Parathyroid adenoma (tissue), 2 donors: Measurements from ENCODE around the gene SFMBT2.

Source experiments
- H2AFZ ChIP-seq: fragments of 300-600 bp; sonication (generic); one replicate; pipeline ENCODE4 v1.7.0; 2017; ENCODE audit warnings: antibody characterized with exemption, mild to moderate bottlenecking
- H3K27ac ChIP-seq: fragments of 300-600 bp; sonication (generic); one replicate; pipeline ENCODE4 v1.7.0; 2017
- H3K27me3 ChIP-seq: fragments of 300-600 bp; sonication (generic); one replicate; pipeline ENCODE4 v1.7.0; 2017; ENCODE audit warnings: low read length; ENCODE audit not compliant: control insufficient read depth, insufficient read depth
- H3K36me3 ChIP-seq: fragments of 300-600 bp; sonication (generic); one replicate; pipeline ENCODE4 v1.7.0; 2017; ENCODE audit warnings: low read length; ENCODE audit not compliant: control insufficient read depth, insufficient read depth
- H3K4me1 ChIP-seq: fragments of 300-600 bp; sonication (generic); one replicate; pipeline ENCODE4 v1.7.0; 2017; ENCODE audit warnings: control low read depth
- H3K4me2 ChIP-seq: fragments of 300-600 bp; sonication (generic); one replicate; pipeline ENCODE4 v1.7.0; 2017; ENCODE audit warnings: low read length
- H3K4me3 ChIP-seq: fragments of 300-600 bp; sonication (generic); one replicate; pipeline ENCODE4 v1.7.0; 2017; ENCODE audit warnings: low read depth, low read length
- H3K79me2 ChIP-seq: fragments of 300-600 bp; sonication (generic); one replicate; pipeline ENCODE4 v1.7.0; 2017; ENCODE audit warnings: control low read depth
- H3K9ac ChIP-seq: fragments of 300-600 bp; sonication (generic); one replicate; pipeline ENCODE4 v1.7.0; 2017; ENCODE audit warnings: mild to moderate bottlenecking
- H3K9me3 ChIP-seq: fragments of 300-600 bp; sonication (generic); one replicate; pipeline ENCODE4 v1.7.0; 2017; ENCODE audit warnings: low read length; ENCODE audit not compliant: control insufficient read depth
- TF ChIP-seq, protein P1 (sequence below): fragments of 300-600 bp; sonication (generic); IDR thresholded peaks from one replicate; pipeline ENCODE4 v1.7.0; 2017; ENCODE audit warnings: antibody characterized with exemption, mild to moderate bottlenecking
- donor health status: primary hyperparathyroidism.

The SFMBT2 gene

DNA sequence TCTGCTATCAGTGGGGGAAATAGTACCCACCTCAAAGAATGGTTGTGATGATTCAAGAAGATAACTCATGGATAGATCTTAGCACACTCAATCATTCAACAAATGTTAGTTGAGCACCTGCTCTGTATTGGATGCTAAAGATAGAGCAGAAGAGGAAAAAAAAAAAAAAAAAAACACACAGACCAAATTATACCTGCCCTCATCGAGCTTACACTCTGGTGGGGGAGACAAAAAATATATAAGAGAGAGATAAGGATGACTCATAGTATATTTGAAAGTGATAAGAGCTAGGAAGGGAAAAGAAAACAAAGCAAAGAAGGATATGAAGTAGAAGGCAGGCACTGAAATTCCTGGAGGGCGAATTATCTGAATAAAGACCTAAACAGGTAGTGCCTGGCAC is 258.5 kb downstream of the SFMBT2 start:
- Histone ChIP-seq H3K9ac (no peak overlapping the region), H3K4me1 (no peaks in the 10 kb centered on the region), H3K27me3 (no peaks in the 10 kb centered on the region), H3K36me3 (no peaks in the 10 kb centered on the region), H3K9me3 (no peaks in the 10 kb centered on the region), H3K4me3 (no peak overlapping the region), H3K79me2 (no peaks in the 10 kb centered on the region), H3K27ac (no peak overlapping the region), H2AFZ (no peak overlapping the region), H3K4me2 (no peak overlapping the region)
- TF ChIP-seq, protein P1, sequence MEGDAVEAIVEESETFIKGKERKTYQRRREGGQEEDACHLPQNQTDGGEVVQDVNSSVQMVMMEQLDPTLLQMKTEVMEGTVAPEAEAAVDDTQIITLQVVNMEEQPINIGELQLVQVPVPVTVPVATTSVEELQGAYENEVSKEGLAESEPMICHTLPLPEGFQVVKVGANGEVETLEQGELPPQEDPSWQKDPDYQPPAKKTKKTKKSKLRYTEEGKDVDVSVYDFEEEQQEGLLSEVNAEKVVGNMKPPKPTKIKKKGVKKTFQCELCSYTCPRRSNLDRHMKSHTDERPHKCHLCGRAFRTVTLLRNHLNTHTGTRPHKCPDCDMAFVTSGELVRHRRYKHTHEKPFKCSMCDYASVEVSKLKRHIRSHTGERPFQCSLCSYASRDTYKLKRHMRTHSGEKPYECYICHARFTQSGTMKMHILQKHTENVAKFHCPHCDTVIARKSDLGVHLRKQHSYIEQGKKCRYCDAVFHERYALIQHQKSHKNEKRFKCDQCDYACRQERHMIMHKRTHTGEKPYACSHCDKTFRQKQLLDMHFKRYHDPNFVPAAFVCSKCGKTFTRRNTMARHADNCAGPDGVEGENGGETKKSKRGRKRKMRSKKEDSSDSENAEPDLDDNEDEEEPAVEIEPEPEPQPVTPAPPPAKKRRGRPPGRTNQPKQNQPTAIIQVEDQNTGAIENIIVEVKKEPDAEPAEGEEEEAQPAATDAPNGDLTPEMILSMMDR: no peak

DNA sequence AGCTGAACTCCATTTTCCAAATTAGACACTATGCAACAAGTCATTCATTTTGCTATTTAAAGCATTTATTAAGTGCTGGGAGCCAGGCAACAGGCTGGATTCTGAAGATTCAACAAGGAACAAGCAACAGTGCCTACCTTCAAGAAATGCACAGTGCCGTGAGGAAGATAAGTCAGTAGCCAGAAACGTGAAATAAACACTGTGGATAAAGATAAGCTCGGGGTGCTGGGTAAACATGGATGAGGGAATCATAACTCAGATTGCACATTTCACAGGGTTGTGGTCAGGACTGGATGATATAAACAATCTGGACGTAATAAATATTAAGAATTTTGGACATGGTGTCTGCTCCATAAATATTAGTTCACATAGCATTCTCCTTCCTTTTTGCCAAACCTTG is 259.3 kb downstream of the SFMBT2 start:
- Histone ChIP-seq H3K36me3 (no peaks in the 10 kb centered on the region), H3K4me2 (no peak overlapping the region), H3K79me2 (no peaks in the 10 kb centered on the region), H2AFZ (no peak overlapping the region), H3K27me3 (no peaks in the 10 kb centered on the region), H3K4me1 (no peaks in the 10 kb centered on the region), H3K9ac (no peak overlapping the region), H3K9me3 (no peaks in the 10 kb centered on the region), H3K4me3 (no peak overlapping the region), H3K27ac (no peak overlapping the region)
- TF ChIP-seq, protein P1: no peak

DNA sequence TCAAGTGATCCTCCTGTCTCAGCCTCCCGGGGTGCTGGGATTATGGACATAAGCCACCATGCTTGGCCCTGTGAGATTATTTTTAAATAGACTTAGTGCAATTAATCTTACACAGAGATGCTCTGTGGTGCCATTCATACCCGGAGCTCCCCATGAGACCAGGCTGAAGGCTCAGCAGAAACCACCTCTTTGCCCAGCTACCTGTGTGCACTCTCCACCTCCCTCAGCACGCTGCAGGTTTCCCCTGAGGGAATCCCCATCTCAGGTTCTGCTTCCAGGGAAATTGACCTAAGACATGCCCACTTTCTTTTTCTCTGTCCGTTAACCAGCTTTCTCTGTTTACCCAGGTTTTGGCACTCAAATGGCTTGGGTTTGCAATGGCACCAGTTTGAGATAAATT is 260.5 kb downstream of the SFMBT2 start:
- Histone ChIP-seq H3K9ac (no peak overlapping the region), H3K4me2 (no peak overlapping the region), H3K27ac (no peak overlapping the region), H3K36me3 (no peaks in the 10 kb centered on the region), H3K4me1 (no peaks in the 10 kb centered on the region), H3K9me3 (no peaks in the 10 kb centered on the region), H3K4me3 (no peak overlapping the region), H3K79me2 (no peaks in the 10 kb centered on the region), H2AFZ (no peak overlapping the region), H3K27me3 (no peaks in the 10 kb centered on the region)
- TF ChIP-seq, protein P1: no peak

DNA sequence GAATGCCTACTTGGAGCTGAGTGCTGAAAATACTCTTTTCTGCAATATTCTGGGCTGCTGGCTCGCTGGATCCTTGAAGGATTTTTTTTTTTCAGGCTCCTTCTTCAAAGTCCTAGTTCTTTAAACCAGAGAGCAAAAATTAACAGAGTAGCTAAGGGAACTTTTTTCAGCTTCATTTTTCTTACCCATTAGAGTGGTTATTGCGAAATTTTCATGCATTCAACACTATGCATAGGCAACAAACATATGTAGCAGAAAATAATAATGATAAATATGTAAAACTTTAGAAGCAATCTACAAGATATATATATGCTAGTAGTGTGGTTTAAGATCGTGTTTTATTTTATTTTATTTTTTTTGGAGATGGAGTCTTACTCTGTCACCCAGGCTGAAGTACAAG is 264.6 kb downstream of the SFMBT2 start:
- H3K79me2 ChIP-seq: no peaks in the 10 kb centered on the region
- H3K27ac ChIP-seq: no peak overlapping the region
- no peak overlapping the region for H3K4me2 ChIP-seq
- no peaks in the 10 kb centered on the region for H3K4me1 ChIP-seq
- TF ChIP-seq, protein P1: no peak
- no peaks in the 10 kb centered on the region for H3K9me3 ChIP-seq
- H3K36me3 ChIP-seq: no peaks in the 10 kb centered on the region
- H2AFZ ChIP-seq: no peak overlapping the region
- H3K9ac ChIP-seq: no peak overlapping the region
- H3K27me3 ChIP-seq: no peaks in the 10 kb centered on the region
- H3K4me3 ChIP-seq: no peak overlapping the region

DNA sequence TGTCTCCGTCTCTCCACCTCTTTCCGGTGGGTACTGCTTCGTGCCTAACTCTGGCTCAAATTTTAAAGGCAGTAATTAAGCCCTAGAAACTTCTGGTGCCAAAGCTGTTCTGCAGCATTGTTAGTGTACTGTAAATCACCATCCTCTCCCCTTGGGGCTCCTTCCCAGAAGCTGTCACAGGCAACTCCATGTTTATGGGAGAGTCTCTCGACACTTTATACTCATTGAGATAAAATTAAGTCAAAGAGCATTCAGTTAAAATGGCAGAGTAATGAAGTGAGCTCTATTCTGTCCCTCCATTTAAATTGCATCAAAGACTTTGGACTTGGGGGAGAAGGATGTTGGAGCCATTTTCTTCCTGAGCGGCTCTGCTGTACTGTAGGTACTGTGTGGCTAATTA is 274.8 kb downstream of the SFMBT2 start:
- H3K27me3 ChIP-seq: no peaks in the 10 kb centered on the region
- no peaks in the 10 kb centered on the region for H3K9me3 ChIP-seq
- no peak overlapping the region for H3K9ac ChIP-seq
- H3K36me3 ChIP-seq: no peaks in the 10 kb centered on the region
- no peaks in the 10 kb centered on the region for H3K4me1 ChIP-seq
- H2AFZ ChIP-seq: no peak overlapping the region
- TF ChIP-seq, protein P1: no peak
- no peak overlapping the region for H3K27ac ChIP-seq
- H3K4me3 ChIP-seq: no peak overlapping the region
- H3K79me2 ChIP-seq: no peaks in the 10 kb centered on the region
- no peak overlapping the region for H3K4me2 ChIP-seq
